Thyroid gland (tissue), 4 donors: ENCODE results near the gene KRTAP20-2. TPM values are rescaled to one million over a fixed set of nuclear protein-coding genes. Genes with fewer than 3 reads are reported as not detected.

Experiments used
- DNase-seq, 2 donors: peaks; one replicate each; pipeline ENCODE4 v3.0.0-alpha.2; 2019
- H3K27ac ChIP-seq, 3 donors: fragments of 200-600 bp; sonication (generic); 1 replicate in 2 of 3; 2 replicates in 1 of 3; pipeline ENCODE4 v1.5.1; 2016 to 2019; ENCODE audit warnings: mild to moderate bottlenecking in 1 of 3, moderate library complexity in 1 of 3
- H3K27me3 ChIP-seq: fragments of 200-600 bp; sonication (generic); one replicate; pipeline ENCODE4 v1.5.1; 2019
- H3K36me3 ChIP-seq, 2 donors: fragments of 200-600 bp; sonication (generic); one replicate each; pipeline ENCODE4 v1.5.1; 2016 to 2019
- H3K4me1 ChIP-seq, 2 donors: fragments of 200-600 bp; sonication (generic); one replicate each; pipeline ENCODE4 v1.5.1; 2017 to 2019
- H3K4me3 ChIP-seq, 3 donors: fragments of 200-600 bp; sonication (generic); replicated peaks in 1 of 3; 1 replicate in 2 of 3; 2 replicates in 1 of 3; pipeline ENCODE4 v1.5.1; 2016; ENCODE audit warnings: mild to moderate bottlenecking in 1 of 3
- H3K9me3 ChIP-seq: fragments of 200-600 bp; sonication (generic); one replicate; pipeline ENCODE4 v1.5.1; 2017
- CTCF ChIP-seq, 6 experiments: fragments of 200-600 bp in 3 of 6; fragments of 450-650 bp in 3 of 6; sonication (generic) in 3 of 6; IDR thresholded peaks; one replicate each; pipeline ENCODE4 v1.5.1; 2016 to 2019; ENCODE audit warnings: antibody characterized with exemption in 6 of 6, mild to moderate bottlenecking in 2 of 6, inconsistent platforms in 1 of 6, moderate library complexity in 1 of 6
- POLR2A ChIP-seq, 2 donors: fragments of 450-650 bp; IDR thresholded peaks; one replicate each; pipeline ENCODE4 v1.6.1; 2017; ENCODE audit warnings: antibody characterized with exemption in 2 of 2, mild to moderate bottlenecking in 2 of 2, moderate library complexity in 1 of 2
- WGBS, 2 donors: methylation state at CpG; one replicate each; pipeline ENCODE4 v1.1.5; 2017; 5-methylcytosine and 5-hydroxymethylcytosine counted together
- intact Hi-C: fragments of 100-400 bp; cut with DNase I; formaldehyde crosslinking; loops from one replicate; pipeline ENCODE4 v1.15.1; 2023
- total RNA-seq, 4 donors: library from RNA; depleted of rRNA; stranded (reverse); fragments of >200 nt; gene quantifications; one replicate each; pipeline ENCODE4 v1.2.3, GENCODE V29; 2016

KRTAP20-2 gene
- total RNA-seq, 4 donors from 2014 or later: not detected

GRCh38 chr21:30668776-30669175 lies 33.8 kb downstream of the KRTAP20-2 start:
- Histone ChIP-seq H3K27ac (no peak overlapping the region), H3K9me3 (no peaks in the 10 kb centered on the region), H3K27me3 (no peaks in the 10 kb centered on the region), H3K4me3 (no peak overlapping the region), H3K36me3 (no peaks in the 10 kb centered on the region), H3K4me1 (no peaks in the 10 kb centered on the region)
- no peak for DNase-seq
- TF ChIP-seq POLR2A (IDR thresholded peaks at IDR 0.05) (no peak), CTCF (IDR thresholded peaks at IDR 0.05) (no peak)
- intact Hi-C loops: no loop called here
- WGBS, 2 donors: 63 to 85% methylated on average over 1 of the region's 1 CpG

- H3K4me1 ChIP-seq: no peaks in the 10 kb centered on the region
- no peaks in the 10 kb centered on the region for H3K9me3 ChIP-seq
- WGBS, 2 donors: 82 to 83% methylated on average over 2 of the region's 2 CpGs
- no peak overlapping the region for H3K27ac ChIP-seq
- H3K36me3 ChIP-seq: no peaks in the 10 kb centered on the region
- no peaks in the 10 kb centered on the region for H3K27me3 ChIP-seq
- no peak for TF ChIP-seq POLR2A (IDR thresholded peaks at IDR 0.05)
- TF ChIP-seq CTCF (IDR thresholded peaks at IDR 0.05): no peak
- intact Hi-C loops: no loop called here
- no peak for DNase-seq
- no peak overlapping the region for H3K4me3 ChIP-seq
Observed at GRCh38 chr21:30672985-30673650, 38.1 kb downstream of the KRTAP20-2 start.

DNA sequence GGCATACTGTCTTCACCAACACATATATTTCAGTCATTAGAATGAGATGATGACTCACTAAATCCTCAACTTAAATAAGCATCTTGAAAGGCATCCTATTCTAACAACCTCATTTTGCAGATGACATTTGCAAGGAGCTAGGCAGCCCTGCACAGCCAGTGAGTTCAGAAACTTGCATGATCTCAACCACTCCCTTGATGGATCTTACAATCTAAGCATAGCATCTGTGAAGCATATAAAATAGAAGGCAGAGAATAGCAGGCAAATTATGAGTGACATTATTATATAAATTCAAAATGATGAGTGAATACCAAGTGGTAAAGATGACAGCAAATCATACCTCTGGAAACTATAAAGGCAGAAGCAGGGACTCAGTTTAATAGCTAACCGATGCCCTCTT lies 39.3 kb downstream of the KRTAP20-2 start:
- no peaks in the 10 kb centered on the region for H3K36me3 ChIP-seq
- WGBS, 2 donors: 74 to 82% methylated on average over 1 of the region's 1 CpG
- H3K27me3 ChIP-seq: no peaks in the 10 kb centered on the region
- H3K4me3 ChIP-seq: no peak overlapping the region
- no peak for TF ChIP-seq POLR2A (IDR thresholded peaks at IDR 0.05)
- no peak for TF ChIP-seq CTCF (IDR thresholded peaks at IDR 0.05)
- DNase-seq: no peak
- H3K9me3 ChIP-seq: no peaks in the 10 kb centered on the region
- no peak overlapping the region for H3K27ac ChIP-seq
- intact Hi-C loops: no loop called here
- no peaks in the 10 kb centered on the region for H3K4me1 ChIP-seq

GRCh38 chr21:30676737-30677136 lies 41.7 kb downstream of the KRTAP20-2 start:
- TF ChIP-seq CTCF (IDR thresholded peaks at IDR 0.05) (no peak), POLR2A (IDR thresholded peaks at IDR 0.05) (no peak)
- H3K27me3 ChIP-seq: no peaks in the 10 kb centered on the region
- no peak overlapping the region for H3K4me3 ChIP-seq
- no peaks in the 10 kb centered on the region for H3K4me1 ChIP-seq
- H3K27ac ChIP-seq: no peak overlapping the region
- intact Hi-C loops: no loop called here
- no peaks in the 10 kb centered on the region for H3K9me3 ChIP-seq
- no peaks in the 10 kb centered on the region for H3K36me3 ChIP-seq
- no peak for DNase-seq

DNA sequence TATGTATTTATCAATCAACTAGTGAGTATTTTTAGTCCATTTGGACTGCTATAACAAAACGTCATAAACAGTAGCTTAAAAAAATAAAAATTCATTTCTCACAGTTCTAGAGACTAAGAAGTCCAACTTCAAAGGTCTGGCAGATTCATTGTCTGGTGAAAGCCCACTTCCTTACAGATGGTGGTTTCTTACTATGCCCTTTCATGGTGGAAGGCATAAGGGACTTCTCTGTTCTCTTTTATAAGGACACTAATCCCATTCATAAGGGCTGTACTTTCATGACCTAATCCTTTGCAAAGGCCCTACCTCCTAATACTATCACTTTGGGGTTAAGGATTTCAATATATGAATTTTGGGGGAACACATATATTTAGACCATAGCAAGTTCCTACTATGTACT lies 45.6 kb downstream of the KRTAP20-2 start:
- Histone ChIP-seq H3K4me1 (no peaks in the 10 kb centered on the region), H3K27ac (no peak overlapping the region), H3K9me3 (no peaks in the 10 kb centered on the region), H3K4me3 (no peak overlapping the region), H3K36me3 (no peaks in the 10 kb centered on the region), H3K27me3 (no peaks in the 10 kb centered on the region)
- 46 to 48% methylated on average over 1 of the region's 1 CpG for WGBS, 2 donors
- intact Hi-C loops: no loop called here
- TF ChIP-seq POLR2A (IDR thresholded peaks at IDR 0.05) (no peak), CTCF (IDR thresholded peaks at IDR 0.05) (no peak)
- no peak for DNase-seq
